Hematopoietic multipotent progenitor cell treated with erythropoietin and hydrocortisone succinate and interleukin-3 and kit ligand, for 6 days (in vitro differentiated cells): ENCODE results near the gene VPS26B.
"Not testable (repeated sequence)": the region's sequence is repeated elsewhere in the genome, so short reads cannot be mapped to it uniquely, and the experiment has no call there.

Source experiments
- DNase-seq: peaks from one replicate; pipeline ENCODE4 v3.0.0-alpha.2; 2015

Gene VPS26B

GRCh38 chr11:134260983-134261382 lies 36.5 kb downstream of the VPS26B start:
- no peak for DNase-seq

GRCh38 chr11:134261626-134262488 lies 37.4 kb downstream of the VPS26B start:
- DNase-seq = peak; percentile 76

GRCh38 chr11:134264966-134265764 lies 40.7 kb downstream of the VPS26B start:
- no peak for DNase-seq

GRCh38 chr11:134266440-134266839 lies 42.0 kb downstream of the VPS26B start:
- no peak for DNase-seq

- DNase-seq = no peak
These were observed 42.4 kb downstream of the VPS26B start for GRCh38 chr11:134266841-134267251.

GRCh38 chr11:134267461-134267860 lies 43.0 kb downstream of the VPS26B start:
- DNase-seq = no peak

GRCh38 chr11:134267966-134268365 lies 43.5 kb downstream of the VPS26B start:
- no peak for DNase-seq

GRCh38 chr11:134270250-134270714 lies 45.8 kb downstream of the VPS26B start:
- peak; percentile 36 for DNase-seq

GRCh38 chr11:134271978-134272377 lies 47.5 kb downstream of the VPS26B start:
- no peak for DNase-seq

GRCh38 chr11:134272381-134273316 lies 48.2 kb downstream of the VPS26B start:
- DNase-seq = no peak

- DNase-seq = no peak
These were observed 48.8 kb downstream of the VPS26B start for GRCh38 chr11:134273317-134273712.

GRCh38 chr11:134275188-134275533 lies 50.7 kb downstream of the VPS26B start:
- no peak for DNase-seq

- DNase-seq = peak; percentile 77
These were observed 51.3 kb downstream of the VPS26B start, which contains the start of gene GLB1L3 for GRCh38 chr11:134275534-134276395. GLB1L3 (plus strand) TSS chr11:134276379; CDS start chr11:134276741, 362 bp downstream.

GRCh38 chr11:134276396-134277182 lies 52.1 kb downstream of the VPS26B start:
- DNase-seq = no peak

- no peak for DNase-seq
These were observed 52.9 kb downstream of the VPS26B start for GRCh38 chr11:134277183-134278001.

- no peak for DNase-seq
These were observed 53.9 kb downstream of the VPS26B start for GRCh38 chr11:134278356-134278755.

GRCh38 chr11:134281635-134282034 lies 57.2 kb downstream of the VPS26B start:
- DNase-seq = not testable (repeated sequence)

GRCh38 chr11:134282121-134283045 lies 57.9 kb downstream of the VPS26B start:
- no peak for DNase-seq
